GM18505 (cell line): ENCODE results near the gene NFASC.

Experiments used
- ATAC-seq: cut with Tn5 transposase; IDR thresholded peaks from one replicate; pipeline ENCODE4 v1.9.1; 2021; ENCODE audit not compliant: unreplicated experiment
- POLR2A ChIP-seq: IDR thresholded peaks from 4 replicates; pipeline ENCODE4 v1.6.1; 2011; ENCODE audit warnings: borderline replicate concordance; ENCODE audit not compliant: insufficient read depth, insufficient read length; ENCODE audit errors: extremely low read depth

Gene NFASC

GRCh38 chr1:204983881-204984280, 113.2 kb downstream of the NFASC start:
- no peak for ATAC-seq
- no peak for TF ChIP-seq POLR2A

GRCh38 chr1:204984499-204984898, 113.8 kb downstream of the NFASC start:
- ATAC-seq, result no peak
- TF ChIP-seq POLR2A, result no peak

GRCh38 chr1:204986181-204986580, 115.5 kb downstream of the NFASC start:
- no peak for TF ChIP-seq POLR2A
- ATAC-seq, result no peak

GRCh38 chr1:204987689-204988088, 117.0 kb downstream of the NFASC start:
- no peak for TF ChIP-seq POLR2A
- no peak for ATAC-seq

- ATAC-seq, result no peak
- TF ChIP-seq POLR2A, result no peak
These were observed 117.5 kb downstream of the NFASC start for GRCh38 chr1:204988196-204988595.

- TF ChIP-seq POLR2A, result no peak
- ATAC-seq, result no peak
These were observed 118.8 kb downstream of the NFASC start for GRCh38 chr1:204989266-204990058.

GRCh38 chr1:204990059-204990664, 119.5 kb downstream of the NFASC start:
- TF ChIP-seq POLR2A, result no peak

GRCh38 chr1:204990721-204991341, 120.2 kb downstream of the NFASC start:
- ATAC-seq, result no peak
- no peak for TF ChIP-seq POLR2A

More at GRCh38 chr1:204990059-204990664, 119.5 kb downstream of the NFASC start:
- no peak for ATAC-seq

GRCh38 chr1:204991342-204991844, 120.7 kb downstream of the NFASC start:
- ATAC-seq, result no peak
- TF ChIP-seq POLR2A, result no peak

- TF ChIP-seq POLR2A, result no peak
These were observed 121.7 kb downstream of the NFASC start for GRCh38 chr1:204992201-204992997.

GRCh38 chr1:204992998-204993314, 122.3 kb downstream of the NFASC start:
- no peak for ATAC-seq
- TF ChIP-seq POLR2A, result no peak

More at GRCh38 chr1:204992201-204992997, 121.7 kb downstream of the NFASC start:
- ATAC-seq, result no peak

GRCh38 chr1:204994086-204994862, 123.6 kb downstream of the NFASC start:
- TF ChIP-seq POLR2A, result no peak
- ATAC-seq, result no peak

- TF ChIP-seq POLR2A, result no peak
- no peak for ATAC-seq
These were observed 126.3 kb downstream of the NFASC start for GRCh38 chr1:204996981-204997380.
